GM19397 (cell line): Measurements from ENCODE around the gene SRGAP2B.
"Not testable (repeated sequence)": the region's sequence is repeated elsewhere in the genome, so short reads cannot be mapped to it uniquely, and the experiment has no call there.

ENCODE experiments used
- ATAC-seq: cut with Tn5 transposase; IDR thresholded peaks from one replicate; pipeline ENCODE4 v1.9.1; 2021; ENCODE audit warnings: mild to moderate bottlenecking, moderate library complexity; ENCODE audit not compliant: unreplicated experiment

SRGAP2B gene

DNA sequence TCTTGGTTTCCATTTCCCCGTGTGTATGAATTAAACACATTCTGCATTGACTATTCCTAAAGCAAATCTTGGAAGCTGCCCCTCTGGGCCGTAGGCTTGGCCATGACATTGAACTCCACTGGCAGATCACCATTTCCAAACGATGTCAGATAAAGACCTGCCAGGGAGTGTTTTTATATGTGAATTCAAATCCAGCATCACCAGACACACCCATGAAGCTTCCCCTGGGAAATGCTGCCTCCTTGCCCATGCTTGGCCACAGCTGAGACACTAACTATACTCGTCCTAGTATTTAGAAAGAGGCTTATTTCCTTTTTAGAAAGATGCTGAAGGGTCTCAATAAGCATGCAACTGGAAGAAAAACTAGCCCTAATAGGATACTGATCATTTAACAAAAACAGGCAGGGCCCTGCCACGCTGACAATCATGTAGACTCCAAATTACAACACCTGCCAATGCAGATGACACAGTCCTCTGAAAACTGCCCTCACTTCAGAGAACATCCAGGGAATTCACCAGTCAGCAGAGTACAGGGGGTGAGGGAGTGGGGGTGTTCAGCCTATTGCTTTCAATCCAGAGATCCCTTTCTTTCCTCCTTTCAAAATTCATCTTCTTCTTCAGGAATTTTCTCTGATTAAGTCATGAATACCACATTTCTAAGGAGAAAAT is 94.9 kb downstream of the SRGAP2B start:
- not testable (repeated sequence) for ATAC-seq

- ATAC-seq = not testable (repeated sequence)
Measured at GRCh38 chr1:144998981-144999273, 96.2 kb downstream of the SRGAP2B start.

- ATAC-seq = not testable (repeated sequence)
Measured at GRCh38 chr1:144998134-144998980, 96.8 kb downstream of the SRGAP2B start.

DNA sequence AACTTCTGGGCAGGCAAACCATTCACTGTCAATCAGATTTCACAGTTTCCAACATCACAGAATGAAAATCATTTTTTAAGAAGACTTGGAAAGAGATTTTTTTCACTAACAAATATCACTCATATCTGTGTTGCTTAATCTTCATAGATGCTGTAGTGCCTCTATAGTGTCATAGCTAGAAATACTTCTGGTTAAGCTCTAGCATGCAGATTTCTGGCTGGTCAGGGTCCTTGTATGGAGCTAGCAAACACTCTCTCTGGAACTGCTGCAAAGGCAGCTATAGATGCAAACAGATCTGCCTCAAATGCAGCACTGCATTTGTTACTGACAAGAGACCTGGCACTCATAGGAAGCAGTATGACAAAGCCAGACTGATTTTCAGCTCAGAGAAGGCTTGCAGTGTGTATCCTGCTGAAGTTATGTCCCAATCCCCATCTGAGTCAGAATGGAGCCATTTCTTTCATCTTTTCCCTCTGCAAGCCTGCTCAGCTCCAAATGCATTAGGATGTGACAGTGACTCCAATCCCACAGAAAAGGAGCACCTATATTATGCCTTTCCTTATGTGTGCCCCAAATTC is 99.2 kb downstream of the SRGAP2B start:
- not testable (repeated sequence) for ATAC-seq

DNA sequence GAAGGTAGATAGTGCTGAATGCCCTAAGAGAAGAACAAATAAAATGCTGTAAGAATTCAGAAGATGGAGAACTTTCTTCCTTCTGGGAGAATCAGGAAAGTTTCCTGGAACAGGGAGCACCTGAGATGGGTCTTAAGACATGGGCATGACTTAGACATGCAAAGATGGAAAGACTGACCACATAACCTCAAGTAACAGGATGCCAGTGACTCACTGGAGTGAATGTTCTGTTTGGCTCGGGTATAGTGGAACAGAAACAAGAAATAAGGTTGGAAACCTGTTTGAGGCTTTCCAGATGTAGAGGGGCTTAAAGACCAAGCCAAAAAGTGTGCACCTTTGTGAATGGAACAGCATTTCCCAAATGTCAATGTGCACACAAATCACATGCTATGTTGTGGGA is 102.2 kb downstream of the SRGAP2B start:
- not testable (repeated sequence) for ATAC-seq

- ATAC-seq = not testable (repeated sequence)
Measured at GRCh38 chr1:144990611-144991010, 104.5 kb downstream of the SRGAP2B start.

DNA sequence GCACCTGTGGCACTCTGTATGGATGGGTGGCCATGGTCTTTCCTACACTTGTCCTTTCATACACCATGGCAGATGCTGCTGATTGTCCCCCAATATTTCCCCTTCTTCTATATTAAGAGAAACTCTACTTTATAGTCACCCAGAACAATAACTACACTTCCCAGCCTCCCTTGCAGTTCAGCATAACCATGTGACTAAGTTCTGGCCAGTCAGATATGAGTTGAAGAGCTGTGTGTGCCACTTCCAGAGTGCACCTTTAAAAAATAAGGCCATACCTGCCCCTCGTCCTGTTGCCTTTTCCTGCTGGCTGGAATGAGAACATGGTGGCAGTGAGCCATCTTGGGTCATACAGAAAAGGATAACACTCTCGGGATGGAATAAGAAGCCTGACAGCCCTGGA is 108.0 kb downstream of the SRGAP2B start:
- ATAC-seq = not testable (repeated sequence)

DNA sequence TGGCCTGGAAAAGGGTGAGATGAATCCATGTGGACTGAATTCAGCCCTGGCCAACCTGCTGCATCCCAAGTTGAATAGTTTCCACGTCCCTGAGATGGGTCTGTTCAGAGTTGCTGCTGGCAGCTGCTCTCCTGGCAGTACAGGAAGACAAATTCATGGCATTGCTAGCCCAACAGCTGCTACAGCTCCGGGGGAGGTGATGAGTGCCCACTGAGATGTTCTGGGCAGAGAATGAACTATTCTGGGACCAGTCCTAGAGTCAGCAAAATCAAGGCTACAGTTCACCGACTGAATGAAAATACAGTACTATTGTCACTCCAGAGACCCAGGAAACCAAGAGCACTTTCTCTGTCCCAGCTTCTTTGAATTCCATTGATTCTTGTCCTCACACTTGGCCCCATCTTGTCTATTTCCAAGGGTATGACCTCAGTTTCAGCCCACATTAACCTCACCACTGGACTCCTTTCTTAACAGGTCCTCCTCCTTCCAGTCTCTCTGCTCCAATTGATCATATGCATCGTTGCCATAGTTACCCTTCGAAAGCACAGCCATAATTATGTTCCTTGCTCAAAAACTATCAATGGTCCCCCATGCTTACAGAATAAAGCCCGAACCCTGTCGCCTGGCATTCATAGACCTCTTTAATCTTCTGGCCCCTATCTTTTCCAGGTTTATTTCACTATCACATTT is 108.8 kb downstream of the SRGAP2B start:
- ATAC-seq = not testable (repeated sequence)

DNA sequence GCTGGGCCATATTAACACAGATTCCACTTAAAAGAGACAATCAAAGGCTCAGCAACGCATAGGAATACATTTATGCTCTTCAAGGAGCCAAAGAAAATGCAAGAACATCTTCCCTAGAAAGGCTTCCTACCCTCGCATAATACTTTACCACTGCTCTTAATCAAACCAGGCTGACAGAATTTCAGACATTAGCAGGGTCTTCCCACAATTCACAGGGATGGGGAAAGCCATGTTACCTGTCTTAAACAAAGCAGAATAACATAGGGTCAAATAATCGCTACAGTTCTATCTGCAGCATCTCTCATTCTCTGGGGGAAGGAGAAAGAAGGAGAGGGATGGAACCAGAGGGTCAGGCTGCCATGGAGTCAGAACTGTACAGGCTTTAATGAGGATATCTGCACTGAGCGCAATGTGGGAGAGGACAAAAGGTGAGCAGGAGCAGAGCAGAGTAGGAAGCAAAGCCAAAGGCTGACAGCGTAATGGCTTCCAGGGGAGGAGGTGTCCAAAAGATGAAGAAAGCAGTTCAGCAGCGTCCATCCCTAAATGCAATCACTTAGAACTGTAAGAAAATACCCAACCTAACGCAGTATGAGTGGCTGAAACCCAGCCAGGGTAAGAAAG is 109.5 kb downstream of the SRGAP2B start:
- not testable (repeated sequence) for ATAC-seq

DNA sequence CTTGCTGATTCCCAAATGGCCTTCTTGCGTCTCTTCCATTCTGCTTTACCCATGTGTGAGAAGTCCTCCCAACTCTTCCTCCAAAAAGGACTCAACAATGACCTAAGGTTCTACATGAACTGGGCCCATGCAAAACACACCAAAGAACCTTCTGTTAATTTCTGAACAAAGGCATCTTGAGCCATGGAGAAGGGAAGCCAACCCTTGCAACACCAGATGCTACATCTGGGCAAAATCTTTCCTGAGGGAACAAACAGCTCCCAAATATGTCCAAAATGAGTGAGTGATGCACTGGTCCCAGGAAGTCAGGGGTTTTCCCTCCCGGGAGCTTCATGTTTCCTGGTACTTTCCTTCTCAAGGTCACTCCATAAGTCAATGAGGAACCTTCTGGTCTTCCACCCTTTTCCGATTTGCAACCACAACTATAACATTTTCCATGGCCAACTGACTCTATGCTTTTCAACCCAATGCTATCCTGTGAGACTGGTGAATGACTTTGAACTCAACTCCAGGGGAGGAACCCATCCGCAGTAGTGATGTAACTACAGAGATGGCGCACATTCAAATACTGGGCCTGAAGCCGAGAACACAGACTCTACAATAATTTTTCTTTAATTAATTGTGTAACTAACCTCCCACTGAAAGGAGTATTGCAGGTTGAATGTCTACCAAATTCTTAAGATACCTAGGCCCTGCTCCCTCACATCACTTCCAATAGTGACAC is 112.2 kb downstream of the SRGAP2B start:
- not testable (repeated sequence) for ATAC-seq

- not testable (repeated sequence) for ATAC-seq
Measured at GRCh38 chr1:144981157-144981556, 114.0 kb downstream of the SRGAP2B start.

DNA sequence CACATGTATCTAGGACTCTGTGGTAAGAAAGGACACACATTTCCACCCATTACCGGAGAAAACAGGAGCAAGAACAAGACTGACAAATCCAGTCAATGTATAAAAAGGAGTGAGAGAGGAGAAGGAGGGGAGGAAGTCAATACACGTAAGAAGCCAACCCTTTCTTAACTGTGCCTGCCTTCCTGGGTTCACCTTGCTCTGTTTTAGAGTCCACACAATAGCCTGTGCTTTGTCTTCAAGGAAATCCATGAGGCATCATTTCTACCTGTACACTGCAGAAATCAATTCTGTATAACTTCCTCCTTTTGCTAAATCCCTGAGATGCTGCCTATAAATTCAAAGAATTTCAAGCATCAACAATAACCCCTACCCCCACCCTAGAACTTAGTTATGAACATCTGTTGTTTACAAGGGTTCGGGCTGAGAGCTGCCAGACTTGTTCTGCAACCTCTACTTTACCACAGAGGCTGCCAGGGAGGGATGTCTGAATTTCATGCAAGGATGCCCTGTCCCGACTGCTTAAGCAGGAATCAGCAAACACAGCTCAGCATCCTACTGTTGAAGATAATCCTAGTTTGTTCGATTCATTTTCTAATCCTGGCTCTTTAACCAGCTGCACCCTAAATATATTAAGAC is 115.0 kb downstream of the SRGAP2B start:
- not testable (repeated sequence) for ATAC-seq

DNA sequence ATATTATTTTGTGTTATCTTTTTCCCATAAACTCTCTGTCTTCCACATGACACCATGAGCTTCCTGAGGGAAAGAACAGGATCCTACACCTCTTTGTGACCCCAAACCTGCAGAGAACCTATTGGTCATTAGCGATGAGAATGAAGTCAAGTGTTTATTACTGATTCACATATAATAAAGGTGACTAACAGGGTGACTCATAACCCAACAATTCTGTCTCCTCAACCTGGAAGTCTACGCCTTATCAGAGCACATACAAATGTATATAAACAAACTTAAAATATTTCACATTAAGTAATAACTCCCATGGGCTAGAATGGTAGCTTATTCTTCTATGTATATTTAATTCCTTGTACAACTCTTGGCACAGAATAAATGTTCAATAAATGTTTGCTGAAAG is 117.3 kb downstream of the SRGAP2B start:
- ATAC-seq = not testable (repeated sequence)

DNA sequence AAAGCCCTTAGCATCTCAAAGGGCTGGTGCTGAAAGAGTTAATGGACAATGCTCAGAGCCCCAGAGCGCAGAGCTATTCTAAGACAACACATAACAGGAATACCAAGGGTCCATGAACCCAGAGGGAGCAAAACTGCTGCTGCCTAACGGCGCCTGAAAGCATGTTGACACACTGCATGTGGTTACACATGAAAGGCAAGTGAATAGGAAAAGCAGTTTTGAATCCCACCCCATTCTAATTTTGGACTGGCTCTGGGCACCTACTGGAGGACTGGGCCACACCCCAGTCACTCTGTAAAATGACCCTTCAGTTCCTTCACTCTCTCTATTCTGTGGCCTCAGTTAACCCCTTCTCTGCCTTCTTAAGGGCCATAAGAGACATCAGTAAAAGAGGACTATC is 123.2 kb downstream of the SRGAP2B start:
- ATAC-seq = not testable (repeated sequence)

DNA sequence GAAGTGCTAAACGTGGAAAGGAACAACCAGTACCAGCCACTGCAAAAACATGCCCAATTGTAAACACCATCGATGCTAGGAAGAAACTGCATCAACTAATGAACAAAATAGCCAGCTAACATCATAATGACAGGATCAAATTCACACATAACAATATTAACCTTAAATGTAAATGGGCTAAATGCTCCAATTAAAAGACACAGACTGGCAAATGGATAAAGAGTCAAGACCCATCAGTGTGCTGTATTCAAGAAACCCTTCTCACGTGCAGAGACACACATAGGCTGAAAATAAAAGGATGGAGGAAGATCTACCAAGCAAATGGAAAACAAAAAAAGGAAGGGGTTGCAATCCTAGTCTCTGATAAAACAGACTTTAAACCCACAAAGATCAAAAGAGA is 128.6 kb downstream of the SRGAP2B start:
- not testable (repeated sequence) for ATAC-seq

GRCh38 chr1:144964765-144965164 is 130.4 kb downstream of the SRGAP2B start:
- ATAC-seq = not testable (repeated sequence)

GRCh38 chr1:144964186-144964585 is 130.9 kb downstream of the SRGAP2B start:
- not testable (repeated sequence) for ATAC-seq

DNA sequence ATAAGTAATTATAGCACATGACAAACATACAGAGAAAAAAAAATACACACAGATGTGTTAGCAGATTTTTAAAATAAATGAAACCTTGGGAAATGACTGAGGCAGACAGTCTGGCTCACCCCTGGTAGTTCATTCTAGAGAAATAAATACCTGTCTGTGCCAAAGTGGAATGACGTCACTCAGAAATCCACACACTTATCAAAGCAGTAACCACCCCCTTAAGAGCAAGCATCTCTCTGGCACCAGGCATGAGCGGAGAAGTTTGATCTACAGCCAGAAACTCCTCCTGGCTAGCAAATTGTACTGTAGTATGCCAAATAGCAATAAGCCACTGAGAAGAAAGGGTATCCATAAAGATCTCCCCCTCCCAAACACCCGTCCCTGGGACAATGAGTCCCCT is 131.6 kb downstream of the SRGAP2B start:
- not testable (repeated sequence) for ATAC-seq
